GM19467 (cell line): Measurements from ENCODE around the gene ATP5ME.
"Not testable (repeated sequence)": the region's sequence is repeated elsewhere in the genome, so short reads cannot be mapped to it uniquely, and the experiment has no call there.

Experiments used
- ATAC-seq: cut with Tn5 transposase; IDR thresholded peaks from one replicate; pipeline ENCODE4 v1.9.1; 2021; ENCODE audit warnings: mild to moderate bottlenecking, moderate library complexity; ENCODE audit not compliant: unreplicated experiment

The ATP5ME gene

GRCh38 chr4:671769-672168, 2.3 kb downstream of the ATP5ME start:
- ATAC-seq, result no peak

- ATAC-seq, result not testable (repeated sequence)
Observed at GRCh38 chr4:669806-670559, 4.1 kb downstream of the ATP5ME start.

GRCh38 chr4:668219-668618, 5.9 kb downstream of the ATP5ME start:
- ATAC-seq, result not testable (repeated sequence)

GRCh38 chr4:667545-667925, 6.5 kb downstream of the ATP5ME start:
- ATAC-seq, result no peak

- no peak for ATAC-seq
Observed at GRCh38 chr4:666822-667544, 7.1 kb downstream of the ATP5ME start.

- ATAC-seq, result no peak
Observed at GRCh38 chr4:666436-666810, 7.7 kb downstream of the ATP5ME start.

GRCh38 chr4:665751-666435, 8.2 kb downstream of the ATP5ME start:
- no peak for ATAC-seq

- no peak for ATAC-seq
Observed at GRCh38 chr4:665381-665750, 8.7 kb downstream of the ATP5ME start.

GRCh38 chr4:664713-665231, 9.3 kb downstream of the ATP5ME start:
- no peak for ATAC-seq

GRCh38 chr4:663438-664428, 10.3 kb downstream of the ATP5ME start:
- peak; percentile 68 for ATAC-seq

- ATAC-seq, result no peak
Observed at GRCh38 chr4:663046-663437, 11.0 kb downstream of the ATP5ME start.

- no peak for ATAC-seq
Observed at GRCh38 chr4:661881-662761, 12.0 kb downstream of the ATP5ME start.

- ATAC-seq, result no peak
Observed at GRCh38 chr4:661231-661630, 12.8 kb downstream of the ATP5ME start.

GRCh38 chr4:660401-660800, 13.7 kb downstream of the ATP5ME start:
- no peak for ATAC-seq

GRCh38 chr4:659851-660250, 14.2 kb downstream of the ATP5ME start:
- ATAC-seq, result no peak

GRCh38 chr4:658681-659667, 15.1 kb downstream of the ATP5ME start:
- no peak for ATAC-seq

GRCh38 chr4:657834-658667, 16.0 kb downstream of the ATP5ME start:
- ATAC-seq, result no peak
